ENCODE measurements around the gene FCN1. TPM values are rescaled to one million over a fixed set of nuclear protein-coding genes. Genes with fewer than 3 reads are reported as not detected.

The FCN1 gene
- total RNA-seq, 3 donors from 2014 or later: 0.44 to 5.1 (median 2.9) TPM

DNA sequence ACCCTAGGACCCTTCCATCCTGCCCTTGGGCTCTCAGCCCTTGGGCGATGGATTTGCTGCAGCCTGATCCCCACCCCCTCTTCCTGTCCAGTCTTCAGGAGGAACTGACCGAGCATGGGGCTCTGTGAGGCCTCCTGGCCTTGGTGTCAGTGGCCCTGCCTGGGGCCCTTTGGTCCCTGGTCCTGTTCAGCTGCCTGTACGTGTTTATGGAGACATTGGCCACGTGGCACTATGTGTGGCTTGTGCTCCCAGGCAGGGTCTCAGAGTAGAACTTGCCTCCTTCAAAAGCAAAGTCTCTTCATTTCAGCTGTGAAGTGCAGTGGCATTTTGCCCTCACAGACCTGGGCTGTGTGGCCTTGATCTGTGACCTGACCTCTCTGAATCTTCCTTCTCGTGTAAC, 26.0 kb downstream of the FCN1 start:
- intact Hi-C loops (cut with DNase I; ENCODE audit: low total_unique reads): no loop called here
- no peaks in the 10 kb centered on the region for H3K36me3 ChIP-seq

GRCh38 chr9:134891053-134891452, 26.7 kb downstream of the FCN1 start:
- no peak overlapping the region for H3K4me3 ChIP-seq
- no peaks in the 10 kb centered on the region for H3K27me3 ChIP-seq
- H3K4me1 ChIP-seq: peaks cover 0 to 5% of the 10 kb centered on the region in 2 donors
- H3K27ac ChIP-seq: no peak overlapping the region
- H3K9me3 ChIP-seq: peaks cover 8 to 10% of the 10 kb centered on the region in 2 donors
- TF ChIP-seq, protein P1, sequence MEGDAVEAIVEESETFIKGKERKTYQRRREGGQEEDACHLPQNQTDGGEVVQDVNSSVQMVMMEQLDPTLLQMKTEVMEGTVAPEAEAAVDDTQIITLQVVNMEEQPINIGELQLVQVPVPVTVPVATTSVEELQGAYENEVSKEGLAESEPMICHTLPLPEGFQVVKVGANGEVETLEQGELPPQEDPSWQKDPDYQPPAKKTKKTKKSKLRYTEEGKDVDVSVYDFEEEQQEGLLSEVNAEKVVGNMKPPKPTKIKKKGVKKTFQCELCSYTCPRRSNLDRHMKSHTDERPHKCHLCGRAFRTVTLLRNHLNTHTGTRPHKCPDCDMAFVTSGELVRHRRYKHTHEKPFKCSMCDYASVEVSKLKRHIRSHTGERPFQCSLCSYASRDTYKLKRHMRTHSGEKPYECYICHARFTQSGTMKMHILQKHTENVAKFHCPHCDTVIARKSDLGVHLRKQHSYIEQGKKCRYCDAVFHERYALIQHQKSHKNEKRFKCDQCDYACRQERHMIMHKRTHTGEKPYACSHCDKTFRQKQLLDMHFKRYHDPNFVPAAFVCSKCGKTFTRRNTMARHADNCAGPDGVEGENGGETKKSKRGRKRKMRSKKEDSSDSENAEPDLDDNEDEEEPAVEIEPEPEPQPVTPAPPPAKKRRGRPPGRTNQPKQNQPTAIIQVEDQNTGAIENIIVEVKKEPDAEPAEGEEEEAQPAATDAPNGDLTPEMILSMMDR (IDR thresholded peaks at IDR 0.05): no peak
- intact Hi-C loops (cut with DNase I; ENCODE audit: low total_unique reads): no loop called here
- DNase-seq (ENCODE audit: low spot score in 2 of 2): no peak
- no peaks in the 10 kb centered on the region for H3K36me3 ChIP-seq

More for the DNA sequence above, 26.0 kb downstream of the FCN1 start:
- peaks cover 0 to 5% of the 10 kb centered on the region in 2 donors for H3K4me1 ChIP-seq
- TF ChIP-seq, protein P1 (IDR thresholded peaks at IDR 0.05): no peak
- TF ChIP-seq POLR2AphosphoS5 (IDR thresholded peaks at IDR 0.05) (no peak), POLR2A (IDR thresholded peaks at IDR 0.05) (no peak)
- peaks cover 8 to 10% of the 10 kb centered on the region in 2 donors for H3K9me3 ChIP-seq
- DNase-seq (ENCODE audit: low spot score in 2 of 2): no peak
- H3K27ac ChIP-seq: no peak overlapping the region
- no peak overlapping the region for H3K4me3 ChIP-seq
- no peaks in the 10 kb centered on the region for H3K27me3 ChIP-seq

DNA sequence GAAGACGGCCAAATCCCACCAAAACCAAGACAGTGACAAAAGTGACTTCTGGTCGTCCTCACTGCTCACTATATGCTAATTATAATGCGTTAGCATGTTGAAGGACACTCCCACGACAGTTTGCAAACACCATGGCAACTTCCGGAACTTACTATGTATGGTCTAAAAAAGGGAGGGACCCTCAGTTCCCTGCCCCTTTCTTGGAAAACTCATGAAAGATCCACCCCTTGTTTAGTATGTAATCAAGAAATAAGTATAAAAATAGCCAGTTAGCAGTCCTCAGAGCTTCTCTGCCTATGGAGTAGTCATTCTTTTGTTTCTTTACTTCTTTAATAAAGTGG, 27.6 kb downstream of the FCN1 start:
- intact Hi-C loops (cut with DNase I; ENCODE audit: low total_unique reads): no loop called here
- DNase-seq (ENCODE audit: low spot score in 2 of 2): no peak
- H3K27me3 ChIP-seq: no peaks in the 10 kb centered on the region

DNA sequence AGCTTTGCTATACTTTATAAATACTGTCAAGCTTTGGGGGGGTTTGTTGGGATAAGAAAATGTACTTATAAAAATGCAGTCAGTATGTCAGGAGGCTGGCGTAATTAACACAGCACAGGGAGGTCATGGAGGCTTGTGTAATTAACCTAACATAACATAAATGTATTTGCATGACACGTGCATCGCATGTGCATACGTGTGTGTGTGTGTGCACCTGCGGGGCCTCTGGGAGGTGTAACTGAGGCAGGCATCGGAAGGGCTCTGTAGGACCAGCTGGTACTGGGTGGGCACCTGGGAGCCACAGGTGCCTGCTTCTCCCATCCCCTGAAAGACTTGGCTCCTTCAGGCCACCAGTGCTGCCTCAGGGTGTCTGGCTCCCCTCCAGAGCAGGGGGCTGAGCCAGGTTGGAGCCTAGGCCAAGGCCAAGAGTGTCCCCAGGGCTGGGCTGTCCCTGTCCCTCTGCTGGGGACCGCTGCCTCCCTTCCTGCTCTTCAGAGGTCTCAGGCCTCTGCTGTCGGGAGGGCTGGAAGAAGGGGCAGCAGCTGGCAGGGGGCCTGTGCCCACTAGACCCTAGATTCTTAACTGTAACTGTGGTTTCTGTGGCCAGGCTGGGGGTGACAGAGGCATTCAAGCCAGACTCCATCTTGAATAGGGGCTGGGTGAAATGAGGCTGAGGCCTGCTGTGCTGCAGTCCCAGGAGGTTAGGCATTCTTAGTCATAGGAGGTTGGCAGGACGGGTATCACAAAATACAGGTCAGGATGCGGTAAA, 28.1 kb downstream of the FCN1 start:
- no peak for DNase-seq (ENCODE audit: low spot score in 2 of 2)
- Histone ChIP-seq H3K9me3 (peaks cover 3 to 5% of the 10 kb centered on the region in 2 donors), H3K4me1 (no peaks in the 10 kb centered on the region), H3K27ac (no peak overlapping the region), H3K27me3 (no peaks in the 10 kb centered on the region), H3K4me3 (no peak overlapping the region), H3K36me3 (no peaks in the 10 kb centered on the region)
- intact Hi-C loops (cut with DNase I; ENCODE audit: low total_unique reads): no loop called here
- TF ChIP-seq, protein P1 (IDR thresholded peaks at IDR 0.05): no peak
- TF ChIP-seq POLR2AphosphoS5 (IDR thresholded peaks at IDR 0.05) (no peak), POLR2A (IDR thresholded peaks at IDR 0.05) (no peak)

More for the DNA sequence above, 27.6 kb downstream of the FCN1 start:
- Histone ChIP-seq H3K4me3 (no peak overlapping the region), H3K36me3 (no peaks in the 10 kb centered on the region), H3K4me1 (no peaks in the 10 kb centered on the region), H3K27ac (no peak overlapping the region), H3K9me3 (peaks cover 8 to 10% of the 10 kb centered on the region in 2 donors)
- TF ChIP-seq POLR2AphosphoS5 (IDR thresholded peaks at IDR 0.05) (no peak), POLR2A (IDR thresholded peaks at IDR 0.05) (no peak)
- TF ChIP-seq, protein P1 (IDR thresholded peaks at IDR 0.05): no peak

- Histone ChIP-seq H3K27ac (no peak overlapping the region), H3K36me3 (no peaks in the 10 kb centered on the region), H3K9me3 (no peaks in the 10 kb centered on the region), H3K4me1 (no peaks in the 10 kb centered on the region), H3K4me3 (no peak overlapping the region), H3K27me3 (no peaks in the 10 kb centered on the region)
- TF ChIP-seq, protein P1 (IDR thresholded peaks at IDR 0.05): no peak
- TF ChIP-seq POLR2AphosphoS5 (IDR thresholded peaks at IDR 0.05) (no peak), POLR2A (IDR thresholded peaks at IDR 0.05) (no peak)
- DNase-seq (ENCODE audit: low spot score in 2 of 2): no peak
- intact Hi-C loops (cut with DNase I; ENCODE audit: low total_unique reads): no loop called here
Observed at GRCh38 chr9:134888603-134889190, 29.0 kb downstream of the FCN1 start.

Measured in breast epithelium (tissue), 4 donors.